ENCODE results near the gene LTBP2.

Gene LTBP2

DNA sequence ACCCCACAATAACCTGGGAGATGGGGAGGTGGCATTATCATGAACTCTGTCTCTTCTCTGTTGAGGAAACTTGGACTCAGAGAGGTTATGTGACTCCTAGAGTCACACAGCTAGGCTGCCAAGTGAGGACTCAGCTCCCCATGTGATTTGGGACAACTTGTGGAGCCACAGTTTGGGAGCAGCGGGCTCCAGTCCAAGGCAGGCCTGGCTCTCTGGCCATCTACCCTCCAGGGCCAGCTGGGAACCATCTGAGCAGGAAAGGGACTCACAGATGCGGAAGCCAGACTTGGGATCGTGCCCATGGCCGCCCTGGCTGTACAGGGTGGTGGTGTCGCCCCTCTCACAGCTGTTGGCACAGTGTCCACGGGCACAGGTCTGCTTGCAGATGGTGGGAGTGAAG is 59.4 kb downstream of the LTBP2 start:
- TF ChIP-seq, protein P1, sequence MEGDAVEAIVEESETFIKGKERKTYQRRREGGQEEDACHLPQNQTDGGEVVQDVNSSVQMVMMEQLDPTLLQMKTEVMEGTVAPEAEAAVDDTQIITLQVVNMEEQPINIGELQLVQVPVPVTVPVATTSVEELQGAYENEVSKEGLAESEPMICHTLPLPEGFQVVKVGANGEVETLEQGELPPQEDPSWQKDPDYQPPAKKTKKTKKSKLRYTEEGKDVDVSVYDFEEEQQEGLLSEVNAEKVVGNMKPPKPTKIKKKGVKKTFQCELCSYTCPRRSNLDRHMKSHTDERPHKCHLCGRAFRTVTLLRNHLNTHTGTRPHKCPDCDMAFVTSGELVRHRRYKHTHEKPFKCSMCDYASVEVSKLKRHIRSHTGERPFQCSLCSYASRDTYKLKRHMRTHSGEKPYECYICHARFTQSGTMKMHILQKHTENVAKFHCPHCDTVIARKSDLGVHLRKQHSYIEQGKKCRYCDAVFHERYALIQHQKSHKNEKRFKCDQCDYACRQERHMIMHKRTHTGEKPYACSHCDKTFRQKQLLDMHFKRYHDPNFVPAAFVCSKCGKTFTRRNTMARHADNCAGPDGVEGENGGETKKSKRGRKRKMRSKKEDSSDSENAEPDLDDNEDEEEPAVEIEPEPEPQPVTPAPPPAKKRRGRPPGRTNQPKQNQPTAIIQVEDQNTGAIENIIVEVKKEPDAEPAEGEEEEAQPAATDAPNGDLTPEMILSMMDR (conservative IDR thresholded peaks at IDR 0.05; ENCODE audit: low read depth, low read length), result no peak
- DNase-seq (ENCODE audit: low read depth), result no peak
- H3K4me3 ChIP-seq (ENCODE audit: low read depth, low read length), result no peak overlapping the region

DNA sequence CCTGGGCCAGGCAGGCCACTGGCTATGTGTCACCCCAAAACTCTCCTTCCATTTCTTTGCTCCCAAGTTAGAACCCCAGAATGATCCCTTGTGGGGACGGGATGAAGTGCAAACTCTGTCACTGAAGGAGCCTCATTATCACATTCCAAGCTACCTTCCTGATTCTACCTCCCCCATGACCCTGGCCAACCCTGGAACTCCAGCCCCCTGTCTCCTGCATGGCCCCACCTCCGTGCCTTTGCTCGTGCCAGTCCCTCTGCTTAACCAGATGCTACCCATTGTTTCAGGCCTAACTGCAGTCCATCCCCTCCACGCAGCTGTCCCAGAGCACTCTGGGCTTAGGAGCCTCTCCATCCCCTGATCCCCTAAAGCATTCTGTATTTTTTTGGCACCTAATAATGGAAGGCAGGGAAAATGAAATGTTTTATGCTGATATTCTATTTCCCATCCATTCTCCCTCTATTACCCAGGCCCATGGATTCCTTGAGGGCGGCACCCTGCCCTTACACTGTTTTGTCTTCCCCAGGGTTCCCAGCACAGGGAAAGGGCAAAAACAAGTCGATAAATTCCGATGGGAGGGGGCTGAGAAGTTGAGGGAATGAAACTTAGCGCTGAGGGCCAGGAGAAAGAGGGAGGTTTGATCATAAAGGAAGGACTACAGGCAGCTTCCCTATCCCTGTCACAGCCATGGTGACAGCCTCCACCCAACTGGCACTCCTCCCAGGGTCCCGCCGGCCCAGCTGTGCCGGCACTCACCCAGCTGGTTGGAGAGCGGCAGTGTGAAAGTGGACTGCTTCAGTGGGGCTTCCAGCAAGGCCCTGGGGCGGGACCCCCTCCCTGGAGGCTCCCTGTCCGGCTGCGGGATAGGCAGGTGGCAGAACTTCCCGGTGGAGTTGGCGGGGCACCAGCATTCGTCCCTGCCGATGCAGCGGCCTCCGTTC is 60.3 kb downstream of the LTBP2 start:
- TF ChIP-seq, protein P1 (conservative IDR thresholded peaks at IDR 0.05; ENCODE audit: low read depth, low read length), result no peak
- no peak for DNase-seq (ENCODE audit: low read depth)
- no peak overlapping the region for H3K4me3 ChIP-seq (ENCODE audit: low read depth, low read length)

DNA sequence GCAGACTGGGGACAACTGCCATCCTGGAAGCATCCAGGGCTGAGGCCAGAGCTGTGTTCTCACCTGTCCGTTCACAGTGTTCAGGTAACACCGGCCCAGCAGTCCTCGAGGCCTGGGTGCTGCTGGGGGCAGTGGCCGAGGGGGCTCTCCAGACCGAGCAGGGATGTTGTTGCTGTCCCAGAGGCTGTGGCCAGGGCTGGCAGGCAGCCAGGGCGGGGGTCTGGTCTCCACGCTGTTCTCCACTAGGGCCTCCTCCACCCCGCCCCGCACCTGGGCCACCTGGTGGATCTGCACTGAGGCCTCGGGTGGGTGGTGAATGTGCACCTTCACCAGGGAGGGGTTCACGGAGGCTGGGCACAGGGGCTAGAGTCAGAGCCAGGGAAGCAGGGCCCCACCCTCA is 61.0 kb downstream of the LTBP2 start:
- TF ChIP-seq, protein P1 (conservative IDR thresholded peaks at IDR 0.05; ENCODE audit: low read depth, low read length), result no peak
- H3K4me3 ChIP-seq (ENCODE audit: low read depth, low read length), result no peak overlapping the region
- DNase-seq (ENCODE audit: low read depth), result no peak

DNA sequence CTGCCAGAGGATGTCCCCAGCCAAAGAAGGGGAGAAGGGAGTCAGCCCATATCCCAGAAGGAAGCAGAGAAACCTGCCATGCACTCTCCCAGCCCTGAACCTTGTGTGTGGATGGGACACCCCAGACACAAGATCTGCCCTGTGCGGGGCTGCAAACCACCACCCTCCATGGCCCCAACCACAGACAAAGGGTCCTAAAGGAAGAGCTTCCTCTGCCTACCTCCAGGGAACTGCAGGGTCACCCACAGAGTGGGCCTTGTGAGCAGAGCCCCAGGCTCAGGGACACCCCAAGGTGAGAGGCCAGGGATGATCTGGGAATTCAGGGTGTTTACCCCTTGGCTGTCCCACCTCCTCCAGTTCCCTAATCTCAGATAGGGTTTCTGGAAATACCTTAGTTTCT is 62.0 kb downstream of the LTBP2 start:
- TF ChIP-seq, protein P1 (conservative IDR thresholded peaks at IDR 0.05; ENCODE audit: low read depth, low read length), result no peak
- H3K4me3 ChIP-seq (ENCODE audit: low read depth, low read length), result no peak overlapping the region
- no peak for DNase-seq (ENCODE audit: low read depth)

DNA sequence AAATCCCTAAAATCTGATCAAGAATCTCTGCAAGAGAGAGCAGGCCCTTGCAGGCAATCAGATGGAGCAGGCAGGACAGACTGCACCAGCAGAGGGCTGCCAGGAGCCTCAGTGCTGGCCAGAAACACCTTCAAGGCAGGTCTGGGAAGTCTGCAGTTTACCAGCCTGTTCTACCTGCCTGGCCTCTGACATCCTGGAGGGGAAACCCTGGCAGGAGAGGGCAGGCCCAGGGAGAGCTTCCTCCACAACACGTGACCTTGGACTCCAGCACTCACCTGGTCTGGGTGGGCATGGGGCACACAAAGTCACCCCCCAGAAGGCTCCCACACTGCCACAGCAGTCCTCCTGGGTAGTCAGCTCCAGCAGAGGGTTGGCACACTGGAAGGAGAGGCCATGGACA is 62.4 kb downstream of the LTBP2 start:
- TF ChIP-seq, protein P1 (conservative IDR thresholded peaks at IDR 0.05; ENCODE audit: low read depth, low read length), result peak; percentile 66
- peak; percentile 48 for DNase-seq (ENCODE audit: low read depth)
- H3K4me3 ChIP-seq (ENCODE audit: low read depth, low read length), result no peak overlapping the region

DNA sequence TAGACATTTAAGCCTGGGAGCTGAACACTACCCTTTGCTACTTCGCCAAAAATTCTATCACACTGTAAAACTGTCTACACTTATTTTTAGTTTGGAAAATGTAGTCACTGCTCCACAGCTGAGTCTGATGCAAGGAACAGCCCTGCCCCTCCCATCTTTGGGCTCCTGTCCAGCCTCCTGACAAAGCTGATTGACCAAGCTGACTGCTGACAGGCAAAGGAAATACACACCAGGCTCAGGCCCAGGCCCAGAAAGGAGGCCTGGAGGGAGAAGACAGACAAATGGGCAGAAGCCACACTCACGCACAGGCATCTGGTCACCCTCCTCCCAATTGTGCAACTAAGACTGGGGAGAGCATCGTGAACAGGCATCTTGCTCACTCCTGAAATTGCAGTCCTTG is 63.2 kb downstream of the LTBP2 start:
- H3K4me3 ChIP-seq (ENCODE audit: low read depth, low read length), result no peak overlapping the region
- DNase-seq (ENCODE audit: low read depth), result peak; percentile 66
- TF ChIP-seq, protein P1 (conservative IDR thresholded peaks at IDR 0.05; ENCODE audit: low read depth, low read length), result no peak

Measured in choroid plexus epithelial cell (primary cell).